ENCODE measurements around the gene GPX1. TPM values are rescaled to one million over a fixed set of nuclear protein-coding genes. Genes with fewer than 3 reads are reported as not detected.

Gene GPX1
- total and polyA plus RNA-seq, 2 experiments from 2014 or later, result 186 to 440 TPM

DNA sequence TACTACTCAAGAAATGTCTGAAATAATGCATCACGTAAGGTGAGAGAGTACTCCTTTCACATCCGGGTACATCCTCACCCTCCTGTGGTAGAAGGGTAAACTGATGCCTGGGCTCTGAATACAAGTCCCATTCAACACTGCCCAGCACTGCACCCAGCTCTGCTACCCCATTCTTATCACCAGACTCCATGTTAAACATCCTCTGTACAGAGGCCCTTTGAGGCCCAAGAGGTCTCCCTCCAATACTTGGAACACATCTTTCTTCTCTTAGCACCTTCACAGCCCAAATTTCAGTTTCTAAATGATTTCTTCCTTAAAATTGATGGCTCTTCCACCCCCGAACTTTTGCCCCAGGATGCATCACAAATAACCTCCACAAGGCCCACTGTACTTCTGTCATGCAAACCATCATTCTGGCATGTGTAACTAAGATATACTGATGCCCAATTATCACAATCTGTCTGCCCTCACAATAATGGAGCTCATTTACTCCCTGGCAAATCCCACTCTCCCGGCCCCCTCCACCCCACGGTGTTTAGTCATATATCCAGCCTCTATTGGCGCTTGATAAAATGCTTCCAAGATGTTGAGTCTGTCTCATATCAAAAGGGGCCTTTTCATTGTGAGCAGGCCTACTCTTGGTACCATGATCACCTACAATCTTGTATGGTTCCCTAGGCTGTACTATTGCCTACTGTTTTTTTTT is 12.6 kb upstream of the GPX1 start:
- no peak overlapping the region for H3K27ac ChIP-seq
- H3K9me3 ChIP-seq (ENCODE audit: low read depth), result no peaks in the 10 kb centered on the region
- peaks cover 27% of the 10 kb centered on the region for H4K20me1 ChIP-seq (ENCODE audit: insufficient read depth, poor library complexity, severe bottlenecking)
- no peak overlapping the region for H3K4me2 ChIP-seq
- no peaks in the 10 kb centered on the region for H3K4me1 ChIP-seq (ENCODE audit: insufficient read depth)
- TF ChIP-seq, protein P1, sequence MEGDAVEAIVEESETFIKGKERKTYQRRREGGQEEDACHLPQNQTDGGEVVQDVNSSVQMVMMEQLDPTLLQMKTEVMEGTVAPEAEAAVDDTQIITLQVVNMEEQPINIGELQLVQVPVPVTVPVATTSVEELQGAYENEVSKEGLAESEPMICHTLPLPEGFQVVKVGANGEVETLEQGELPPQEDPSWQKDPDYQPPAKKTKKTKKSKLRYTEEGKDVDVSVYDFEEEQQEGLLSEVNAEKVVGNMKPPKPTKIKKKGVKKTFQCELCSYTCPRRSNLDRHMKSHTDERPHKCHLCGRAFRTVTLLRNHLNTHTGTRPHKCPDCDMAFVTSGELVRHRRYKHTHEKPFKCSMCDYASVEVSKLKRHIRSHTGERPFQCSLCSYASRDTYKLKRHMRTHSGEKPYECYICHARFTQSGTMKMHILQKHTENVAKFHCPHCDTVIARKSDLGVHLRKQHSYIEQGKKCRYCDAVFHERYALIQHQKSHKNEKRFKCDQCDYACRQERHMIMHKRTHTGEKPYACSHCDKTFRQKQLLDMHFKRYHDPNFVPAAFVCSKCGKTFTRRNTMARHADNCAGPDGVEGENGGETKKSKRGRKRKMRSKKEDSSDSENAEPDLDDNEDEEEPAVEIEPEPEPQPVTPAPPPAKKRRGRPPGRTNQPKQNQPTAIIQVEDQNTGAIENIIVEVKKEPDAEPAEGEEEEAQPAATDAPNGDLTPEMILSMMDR (IDR thresholded peaks at IDR 0.05; ENCODE audit: poor library complexity), result no peak
- TF ChIP-seq EZH2phosphoT487 (IDR thresholded peaks at IDR 0.05; ENCODE audit: low read depth, severe bottlenecking, unreplicated experiment) (no peak), EZH2 (IDR thresholded peaks at IDR 0.05; ENCODE audit: borderline replicate concordance) (no peak)
- WGBS (ENCODE audit: low lambda C conversion rate, missing lambda C conversion rate), result 95% methylated on average over 6 of the region's 6 CpGs
- no peak overlapping the region for H3K4me3 ChIP-seq
- H3K79me2 ChIP-seq, result peaks cover 96% of the 10 kb centered on the region
- H3K36me3 ChIP-seq (replicated peaks; ENCODE audit: insufficient read depth, low read depth), result no peaks in the 10 kb centered on the region
- no peak overlapping the region for H2AFZ ChIP-seq
- DNase-seq (ENCODE audit: low spot score), result no peak
- no peaks in the 10 kb centered on the region for H3K27me3 ChIP-seq
- no peaks in the 10 kb centered on the region for H3K9me2 ChIP-seq (replicated peaks; ENCODE audit: insufficient read depth)

DNA sequence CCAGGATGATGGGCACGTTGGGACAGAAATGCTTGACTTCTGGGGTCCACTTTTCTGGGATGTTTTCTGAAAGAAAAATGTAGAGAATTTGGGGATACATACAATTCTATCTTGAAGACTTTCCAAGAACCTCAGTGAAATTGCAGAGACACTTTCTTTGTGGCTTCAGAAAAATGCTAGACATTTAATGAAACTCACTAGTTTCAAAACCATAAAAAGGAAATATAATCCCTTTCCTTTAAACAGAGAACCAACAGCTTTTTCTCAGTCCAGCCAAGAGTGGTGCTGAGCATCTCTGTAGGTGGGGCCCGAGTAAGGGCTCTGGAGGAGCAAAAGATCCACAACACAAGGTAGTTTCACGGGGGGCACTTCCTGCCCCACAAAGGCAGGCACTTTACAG is 4.4 kb upstream of the GPX1 start:
- H3K9me2 ChIP-seq (replicated peaks; ENCODE audit: insufficient read depth), result no peaks in the 10 kb centered on the region
- H3K9me3 ChIP-seq (ENCODE audit: low read depth), result no peaks in the 10 kb centered on the region
- peaks cover 3% of the 10 kb centered on the region for H4K20me1 ChIP-seq (ENCODE audit: insufficient read depth, poor library complexity, severe bottlenecking)
- H3K4me1 ChIP-seq (ENCODE audit: insufficient read depth), result peaks cover 10% of the 10 kb centered on the region
- peak overlapping the region; percentile 13 for H3K27ac ChIP-seq
- peaks cover 57% of the 10 kb centered on the region for H3K79me2 ChIP-seq
- H2AFZ ChIP-seq, result no peak overlapping the region
- H3K4me2 ChIP-seq, result no peak overlapping the region
- peaks cover 4% of the 10 kb centered on the region for H3K36me3 ChIP-seq (replicated peaks; ENCODE audit: insufficient read depth, low read depth)
- TF ChIP-seq EZH2phosphoT487 (IDR thresholded peaks at IDR 0.05; ENCODE audit: low read depth, severe bottlenecking, unreplicated experiment) (no peak), EZH2 (IDR thresholded peaks at IDR 0.05; ENCODE audit: borderline replicate concordance) (no peak)
- TF ChIP-seq, protein P1 (IDR thresholded peaks at IDR 0.05; ENCODE audit: poor library complexity), result no peak
- 86% methylated on average over 3 of the region's 3 CpGs for WGBS (ENCODE audit: low lambda C conversion rate, missing lambda C conversion rate)
- DNase-seq (ENCODE audit: low spot score), result no peak
- no peaks in the 10 kb centered on the region for H3K27me3 ChIP-seq
- H3K4me3 ChIP-seq, result no peak overlapping the region

DNA sequence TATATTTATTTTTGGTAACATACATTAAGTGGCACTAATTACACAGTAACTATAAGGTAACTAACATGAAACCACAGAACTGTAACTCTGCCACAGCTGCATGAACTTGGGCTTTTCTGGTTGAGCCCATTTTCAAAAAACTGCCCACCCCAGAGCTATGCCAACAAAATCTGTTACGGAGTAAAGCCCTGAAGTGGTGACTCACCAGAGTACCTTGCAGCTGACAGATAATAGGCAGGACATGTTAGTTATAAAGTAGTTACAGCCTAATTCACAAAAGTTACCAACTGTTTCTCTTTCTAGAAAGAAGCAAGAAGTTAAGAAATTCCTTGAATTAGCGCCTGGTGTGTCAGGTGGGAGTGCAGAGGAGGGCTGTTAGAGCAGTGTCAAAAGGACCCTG is 1.5 kb upstream of the GPX1 start:
- peak overlapping the region; percentile 87 for H3K27ac ChIP-seq
- no peaks in the 10 kb centered on the region for H3K9me2 ChIP-seq (replicated peaks; ENCODE audit: insufficient read depth)
- no peak for DNase-seq (ENCODE audit: low spot score)
- 70% methylated on average over 2 of the region's 2 CpGs for WGBS (ENCODE audit: low lambda C conversion rate, missing lambda C conversion rate)
- no peak overlapping the region for H3K4me2 ChIP-seq
- H2AFZ ChIP-seq, result no peak overlapping the region
- H4K20me1 ChIP-seq (ENCODE audit: insufficient read depth, poor library complexity, severe bottlenecking), result peaks cover 3% of the 10 kb centered on the region
- no peaks in the 10 kb centered on the region for H3K9me3 ChIP-seq (ENCODE audit: low read depth)
- H3K36me3 ChIP-seq (replicated peaks; ENCODE audit: insufficient read depth, low read depth), result peaks cover 4% of the 10 kb centered on the region
- no peak for TF ChIP-seq EZH2phosphoT487 (IDR thresholded peaks at IDR 0.05; ENCODE audit: low read depth, severe bottlenecking, unreplicated experiment)
- TF ChIP-seq EZH2 (IDR thresholded peaks at IDR 0.05; ENCODE audit: borderline replicate concordance), result no peak
- TF ChIP-seq, protein P1 (IDR thresholded peaks at IDR 0.05; ENCODE audit: poor library complexity), result no peak
- no peak overlapping the region for H3K4me3 ChIP-seq
- H3K79me2 ChIP-seq, result peaks cover 52% of the 10 kb centered on the region
- H3K4me1 ChIP-seq (ENCODE audit: insufficient read depth), result peaks cover 25% of the 10 kb centered on the region
- H3K27me3 ChIP-seq, result no peaks in the 10 kb centered on the region

All from hepatocyte (in vitro differentiated cells).